CD4-positive, alpha-beta T cell treated with Interleukin-15 for 4 hours (primary cell): ENCODE measurements around the gene RASGRF1.
A peak's percentile ranks its signal among the peaks of the same experiment; 100 is the strongest.

Source experiments
- DNase-seq: peaks from one replicate; pipeline ENCODE4 v3.0.0-alpha.2; 2020; ENCODE audit warnings: low spot score

The RASGRF1 gene

GRCh38 chr15:78985859-78986475, 104.6 kb downstream of the RASGRF1 start:
- no peak for DNase-seq

DNA sequence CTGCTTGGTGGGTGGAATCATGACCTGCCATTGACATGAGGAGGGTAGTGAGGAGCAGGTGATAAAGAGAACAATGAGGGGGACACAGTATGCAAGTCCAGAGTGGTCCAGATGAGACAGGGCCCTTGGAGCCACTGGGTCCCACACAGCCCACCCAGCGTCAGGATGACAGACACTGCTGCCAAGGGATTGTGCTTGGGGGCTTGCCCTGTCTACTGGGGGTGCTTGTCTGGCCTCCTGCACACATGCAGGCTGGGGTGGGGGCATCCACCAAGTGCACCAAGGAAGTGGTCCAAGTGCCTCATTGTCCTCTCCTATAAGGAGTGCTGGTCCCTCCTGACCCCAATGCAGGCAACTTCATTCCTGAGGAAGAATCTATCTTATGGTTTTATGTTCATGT, 106.5 kb downstream of the RASGRF1 start:
- no peak for DNase-seq

DNA sequence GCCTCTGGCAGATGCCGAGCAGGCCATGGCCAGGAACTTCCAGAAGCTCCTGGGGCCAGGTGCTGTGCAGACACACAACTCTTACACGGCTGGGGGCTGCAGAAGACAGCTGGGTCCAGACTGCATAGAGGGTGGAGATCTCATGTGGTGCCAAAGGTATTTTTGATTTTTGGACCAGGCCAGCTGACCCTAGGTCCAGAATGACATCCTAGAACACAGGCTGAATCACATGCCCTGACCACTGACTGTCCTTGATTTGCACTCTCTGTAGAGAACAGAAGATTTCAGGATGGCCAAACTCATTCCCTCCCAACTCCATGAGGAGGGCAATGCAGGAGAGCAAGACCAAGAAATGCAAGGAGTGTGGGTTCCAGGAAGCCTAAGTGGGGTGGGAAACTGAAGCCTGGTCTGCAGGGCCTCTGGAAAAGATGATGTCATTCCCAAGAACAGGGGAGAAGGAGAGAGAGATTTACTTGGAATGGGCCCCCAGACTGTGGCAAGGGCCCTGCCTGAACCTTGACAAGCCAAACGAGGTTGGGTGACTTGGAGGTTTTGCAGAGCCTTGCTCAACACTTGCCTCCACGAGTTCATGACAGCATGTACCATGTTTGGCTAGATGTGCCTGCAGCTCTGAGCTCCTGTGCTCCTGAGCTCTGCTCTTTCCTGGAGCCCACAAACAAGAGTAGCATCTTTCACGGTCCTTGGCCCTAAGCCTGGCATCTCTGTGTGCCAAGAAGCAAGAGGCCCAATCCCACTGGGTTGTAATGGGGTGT, 107.2 kb downstream of the RASGRF1 start:
- DNase-seq: no peak

DNA sequence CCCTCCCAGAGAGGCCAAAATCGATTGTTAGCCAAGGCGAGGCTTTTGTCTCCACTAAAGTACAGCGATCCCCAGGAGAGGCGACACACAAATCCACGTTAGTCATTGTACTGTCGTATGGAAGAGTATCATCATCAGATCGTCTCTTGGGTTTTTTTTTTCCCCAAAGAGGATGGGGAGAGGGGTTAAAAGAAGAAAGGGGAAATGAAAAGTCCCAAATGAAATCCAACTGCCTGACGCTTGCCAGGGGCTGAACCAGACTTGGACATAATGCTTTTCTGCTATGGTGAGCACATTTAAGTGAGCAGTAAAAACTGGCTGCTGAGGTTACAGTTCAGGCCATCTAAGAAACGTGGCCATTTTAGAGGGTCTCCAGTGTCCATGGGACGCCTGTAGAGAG, 107.8 kb downstream of the RASGRF1 start:
- no peak for DNase-seq

DNA sequence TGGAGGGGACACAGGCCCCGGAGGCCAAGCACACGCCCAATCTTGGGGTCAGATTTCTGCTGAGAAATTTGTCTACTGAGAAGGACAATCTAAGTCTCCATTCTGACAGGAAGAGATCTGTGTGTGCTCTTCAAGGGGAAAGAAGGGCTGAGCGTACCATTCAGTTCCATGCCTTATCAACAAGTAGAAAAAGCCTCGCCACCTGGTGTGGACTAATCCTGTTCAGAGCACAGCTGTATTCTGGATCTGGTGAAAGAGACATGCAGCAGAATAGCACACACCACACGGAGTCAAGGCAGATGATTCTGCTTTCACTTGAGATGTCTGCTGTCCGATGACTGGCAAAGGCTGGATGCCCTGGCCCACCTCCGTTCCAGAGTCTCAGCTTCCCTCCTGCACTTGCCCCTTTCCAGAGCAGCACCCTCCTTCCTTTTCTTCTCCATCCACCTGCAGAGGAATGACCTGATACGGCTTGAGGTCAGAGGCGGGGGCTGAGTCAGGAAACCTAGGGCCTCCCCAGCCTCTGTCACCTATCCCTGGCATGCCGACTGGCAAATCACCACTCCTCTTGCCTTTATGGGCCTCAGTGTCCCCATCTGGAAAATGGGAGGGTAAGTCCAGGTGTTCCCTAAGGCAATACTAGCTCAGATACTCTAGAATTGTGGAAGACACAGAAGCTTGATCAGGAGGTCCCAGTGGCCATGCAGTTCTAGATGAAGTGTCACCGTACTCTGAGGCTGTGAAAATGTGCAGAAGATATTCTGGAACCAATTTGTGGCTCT, 108.9 kb downstream of the RASGRF1 start:
- no peak for DNase-seq

DNA sequence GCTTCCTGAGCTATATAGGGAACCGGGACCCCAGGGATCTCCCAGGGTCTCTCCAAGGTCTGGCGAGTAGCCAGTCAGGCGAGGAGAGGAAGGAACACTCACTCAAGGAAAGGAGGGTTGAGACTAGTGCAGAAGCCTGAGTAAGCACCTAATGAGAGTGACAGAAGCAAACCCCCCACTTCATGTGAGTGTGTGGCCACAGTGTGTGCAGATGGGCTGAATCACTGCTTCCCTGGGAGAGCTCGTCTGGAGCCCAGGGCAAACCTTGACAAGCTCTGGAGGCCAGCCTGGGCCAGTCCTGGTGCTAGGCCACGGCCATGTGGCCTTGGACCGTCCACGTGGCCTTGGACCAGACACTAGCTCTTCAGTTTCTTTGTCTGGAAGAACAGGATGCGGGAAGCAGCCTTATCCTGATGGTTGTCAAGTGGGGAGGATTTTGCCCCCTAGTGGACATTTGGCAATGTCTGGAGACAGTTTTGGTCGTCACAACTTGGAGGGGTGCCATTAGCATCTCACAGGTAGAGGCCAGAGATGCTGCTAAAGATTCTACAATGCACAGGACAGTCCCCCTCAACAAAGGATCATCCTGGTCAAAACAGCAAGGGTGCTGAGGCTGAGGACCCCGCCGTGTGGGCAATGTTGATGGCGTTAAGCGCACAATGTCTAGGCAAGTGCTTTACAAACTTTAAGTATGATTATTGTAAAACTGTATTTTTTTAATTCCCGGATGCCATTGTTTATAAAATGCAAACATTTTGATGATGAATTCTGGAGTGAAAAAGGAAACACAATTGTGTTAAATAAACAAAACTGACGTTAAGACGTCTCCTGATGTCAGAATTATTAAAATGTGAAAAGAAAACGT, 110.9 kb downstream of the RASGRF1 start:
- peak; percentile 35 for DNase-seq

GRCh38 chr15:78978601-78979179, 111.9 kb downstream of the RASGRF1 start:
- DNase-seq: no peak

GRCh38 chr15:78977591-78978347, 112.8 kb downstream of the RASGRF1 start:
- no peak for DNase-seq

DNA sequence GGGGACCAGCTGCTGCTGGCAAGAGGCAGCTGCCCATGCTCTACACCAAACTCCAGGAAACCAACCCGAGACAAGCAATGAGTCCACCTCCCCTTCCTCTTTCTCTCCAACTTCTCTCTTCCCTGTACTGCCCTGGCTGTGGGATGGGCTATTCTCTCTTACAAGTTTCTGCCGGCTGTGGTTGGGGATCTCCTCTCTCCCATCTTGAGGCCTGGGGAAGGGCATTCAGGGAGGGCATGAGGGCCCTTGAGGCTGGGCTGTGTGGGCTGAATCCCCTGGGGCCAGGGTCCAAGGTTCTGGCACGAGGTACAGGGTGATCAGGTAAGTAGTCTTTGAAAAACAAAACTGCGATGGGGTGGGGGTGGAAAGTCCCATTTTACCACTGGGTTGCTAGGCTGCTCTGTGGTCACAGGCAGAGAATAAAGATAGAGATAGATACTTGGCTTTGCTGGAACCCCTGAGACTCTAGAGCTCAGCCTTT, 113.4 kb downstream of the RASGRF1 start:
- DNase-seq: peak; percentile 2

GRCh38 chr15:78976691-78977090, 113.9 kb downstream of the RASGRF1 start:
- DNase-seq: no peak

DNA sequence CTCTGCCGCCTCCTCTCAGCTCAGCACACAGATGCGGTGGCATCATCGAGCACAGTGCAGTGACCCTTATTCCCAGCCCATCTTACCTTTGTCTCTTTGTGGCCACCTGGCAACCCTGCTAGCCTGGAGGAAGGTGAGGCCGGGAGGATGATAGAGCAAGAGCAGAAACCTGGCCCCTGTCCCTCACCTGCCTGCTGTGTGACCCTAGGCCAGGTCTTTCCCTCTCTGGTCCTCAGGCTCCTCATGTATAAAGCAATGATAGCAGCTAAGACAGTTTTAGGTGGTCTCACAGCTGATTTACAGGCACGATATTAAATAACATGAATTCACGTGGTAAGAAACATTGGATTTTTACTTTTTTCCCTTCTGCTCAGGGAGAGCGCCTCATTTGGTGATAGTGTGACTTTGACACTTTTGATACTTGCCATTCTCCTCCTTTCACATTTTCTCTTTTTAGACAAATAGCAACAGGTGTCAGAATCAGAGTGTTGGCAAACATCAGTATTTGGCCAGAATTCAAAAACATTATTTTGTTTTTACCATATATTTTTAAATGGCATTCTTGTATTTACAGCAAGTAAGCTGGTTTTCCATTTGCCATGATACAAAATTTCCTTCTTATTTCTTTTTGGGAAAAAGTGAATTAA, 116.2 kb downstream of the RASGRF1 start:
- DNase-seq: no peak

GRCh38 chr15:78969687-78970349, 120.8 kb downstream of the RASGRF1 start:
- DNase-seq: no peak

DNA sequence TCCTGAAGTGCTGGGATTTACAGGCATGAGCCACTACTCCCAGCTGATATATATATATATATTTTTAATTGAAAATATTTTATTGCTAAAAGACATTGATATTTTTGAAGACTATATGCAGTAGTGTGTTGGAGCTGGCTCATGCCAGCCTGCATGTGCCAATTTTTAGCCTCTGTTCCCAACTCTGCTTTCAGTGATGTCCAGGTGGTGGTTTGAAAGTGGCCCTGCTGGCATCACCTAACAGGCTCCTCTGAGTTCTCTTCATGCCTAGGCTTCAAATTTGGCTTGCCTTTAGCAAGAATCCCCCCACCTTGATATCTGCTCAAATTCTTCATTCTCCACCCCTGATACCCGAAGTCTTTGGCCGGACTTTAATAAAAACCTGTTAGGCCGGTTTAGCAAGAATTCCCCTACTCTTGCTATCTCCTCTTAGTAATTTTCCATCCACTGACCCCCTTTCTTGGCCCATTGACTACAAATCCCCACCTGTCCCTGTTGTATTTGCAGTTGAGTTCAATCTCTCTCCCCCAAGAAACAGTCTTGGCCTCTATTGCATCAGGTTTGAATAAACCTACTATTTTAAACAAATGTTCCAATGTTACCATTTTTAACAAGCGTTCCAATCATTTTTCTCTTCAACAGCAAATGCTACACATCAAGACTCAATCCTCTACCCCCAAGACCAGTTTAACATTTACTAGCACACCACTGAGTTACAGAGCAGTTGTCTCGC, 121.9 kb downstream of the RASGRF1 start:
- DNase-seq: no peak

- no peak for DNase-seq
Measured at GRCh38 chr15:78968114-78968513, 122.5 kb downstream of the RASGRF1 start.

GRCh38 chr15:78960308-78960707, 130.3 kb downstream of the RASGRF1 start:
- DNase-seq: no peak

- no peak for DNase-seq
Measured at GRCh38 chr15:78959360-78959759, 131.2 kb downstream of the RASGRF1 start.

DNA sequence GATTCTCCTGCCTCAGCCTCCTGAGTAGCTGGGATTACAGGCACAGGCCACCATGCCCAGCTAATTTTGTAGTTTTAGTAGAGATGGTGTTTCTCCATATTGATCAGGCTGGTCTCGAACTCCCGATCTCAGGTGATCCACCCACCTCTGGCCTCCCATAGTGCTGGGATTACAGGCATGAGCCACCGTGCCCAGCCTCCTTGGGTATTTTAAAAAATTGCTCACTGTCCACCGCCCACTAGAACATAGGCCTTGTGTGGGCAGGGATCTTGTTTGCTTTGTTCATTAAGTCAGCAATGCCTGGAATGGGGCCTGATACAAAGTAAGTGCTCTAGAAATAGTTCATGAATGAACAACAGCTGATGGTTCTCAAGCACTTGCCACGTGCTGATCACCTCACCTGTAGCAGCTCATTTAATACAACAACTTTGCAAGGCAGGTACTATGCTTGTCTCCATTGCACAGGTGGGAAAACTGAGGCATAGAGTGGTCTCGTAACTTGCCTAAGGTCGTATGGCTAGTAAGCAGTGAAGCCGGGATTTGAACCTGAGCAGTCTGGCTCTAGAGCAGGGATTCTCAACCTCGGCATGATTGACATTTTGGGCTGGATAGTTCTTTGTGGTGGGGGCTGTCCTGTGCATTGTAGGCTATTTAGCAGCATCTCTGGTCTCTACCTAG, 133.0 kb downstream of the RASGRF1 start:
- DNase-seq: no peak

GRCh38 chr15:78956937-78957336, 133.6 kb downstream of the RASGRF1 start:
- DNase-seq: no peak
